HCT116 (cell line): Measurements from ENCODE around the gene GLT6D1. TPM values are rescaled to one million over a fixed set of nuclear protein-coding genes. Genes with fewer than 3 reads are reported as not detected.

Experiments
- ATAC-seq: fragments of 200-7000 bp; cut with Tn5 transposase; 2 replicates; pipeline ENCODE4 v1.9.1; 2020; ENCODE audit warnings: mild to moderate bottlenecking, moderate library complexity
- BruUV-seq: library from RNA; stranded (reverse); fragments of 400-500 nt; replicated peaks from 2 replicates; lab custom pipeline; 2021; lab: Mats Ljungman, UMichigan
- CTCF ChIA-PET: fragments of 300-600 bp; sonication (Branson Sonifier 250); formaldehyde crosslinking; loops from one replicate; lab custom pipeline; 2021; ENCODE audit warnings: antibody characterized with exemption; lab: Charles Lee
- POLR2A ChIA-PET: fragments of 300-600, 350-600 bp; sonication (Branson Sonifier 250); formaldehyde crosslinking; loops from one replicate; lab custom pipeline; 2021; ENCODE audit warnings: antibody characterized with exemption; lab: Charles Lee
- RAD21 ChIA-PET, 2 experiments: fragments of 300-600 bp; sonication (Branson Sonifier 250); formaldehyde crosslinking; loops; one replicate each; lab custom pipeline; 2023; ENCODE audit warnings: low total read pairs in 2 of 2; ENCODE audit not compliant: uncharacterized antibody in 2 of 2, unreplicated experiment in 2 of 2, low non-redundant PET in 1 of 2; lab: Charles Lee
- DNase-seq: peaks from one replicate; pipeline ENCODE4 v3.0.0-alpha.2; 2010; ENCODE audit warnings: low read depth, low spot score
- H2AFZ ChIP-seq: fragments of 200-600 bp; shearing (Covaris generic), sonication (generic); 2 replicates; pipeline ENCODE4 v1.6.1; 2017; ENCODE audit warnings: low read depth, mixed run types, mixed read lengths, antibody characterized with exemption, low read length; ENCODE audit not compliant: poor library complexity, severe bottlenecking
- H3K27ac ChIP-seq: 2 replicates; pipeline ENCODE4 v1.5.1; 2012; ENCODE audit warnings: low read depth, low read length
- H3K27me3 ChIP-seq: fragments of 200-600 bp; sonication (generic); 2 replicates; pipeline ENCODE4 v1.6.1; 2016; ENCODE audit warnings: mixed run types, low read length, mixed read lengths; ENCODE audit not compliant: insufficient read depth
- H3K36me3 ChIP-seq, 2 experiments: fragments of 200-500 bp in 1 of 2; fragments of 200-600 bp in 1 of 2; sonication (Bioruptor generic) in 1 of 2; sonication (generic) in 1 of 2; 2 replicates each; pipeline versions ENCODE4 v1.5.1 to v1.6.1; 2014 to 2016; ENCODE audit warnings: low read length in 2 of 2, inconsistent platforms in 1 of 2, mixed read lengths in 1 of 2, mixed run types in 1 of 2; ENCODE audit not compliant: insufficient read depth in 2 of 2, control insufficient read depth in 1 of 2
- H3K4me1 ChIP-seq, 2 experiments: fragments of 200-600 bp in 1 of 2; sonication (generic) in 1 of 2; 2 replicates each; pipeline versions ENCODE4 v1.5.1 to v1.6.1; 2012 to 2017; ENCODE audit warnings: low read length in 2 of 2, inconsistent platforms in 1 of 2, mild to moderate bottlenecking in 1 of 2, mixed read lengths in 1 of 2, mixed run types in 1 of 2, moderate library complexity in 1 of 2; ENCODE audit not compliant: insufficient read depth in 2 of 2, control insufficient read depth in 1 of 2
- H3K4me2 ChIP-seq: fragments of 200-600 bp; sonication (generic); 2 replicates; pipeline ENCODE4 v1.6.1; 2017; ENCODE audit warnings: mixed run types, low read length, mixed read lengths
- H3K4me3 ChIP-seq, 2 experiments: fragments of 200-600 bp in 1 of 2; sonication (generic) in 1 of 2; replicated peaks in 1 of 2; 2 replicates each; pipeline ENCODE4 v1.5.1; 2011 to 2016; ENCODE audit warnings: low read length in 2 of 2, control low read depth in 1 of 2, low read depth in 1 of 2, mild to moderate bottlenecking in 1 of 2, mixed read lengths in 1 of 2, mixed run types in 1 of 2
- H3K79me2 ChIP-seq: fragments of 200-600 bp; sonication (generic); 2 replicates; pipeline ENCODE4 v1.6.1; 2017; ENCODE audit warnings: mild to moderate bottlenecking, mixed run types, low read length, moderate library complexity, mixed read lengths; ENCODE audit not compliant: insufficient read depth
- H3K9ac ChIP-seq: fragments of 200-600 bp; sonication (generic); 2 replicates; pipeline ENCODE4 v1.6.1; 2016; ENCODE audit warnings: low read length, mixed read lengths
- H3K9me2 ChIP-seq: fragments of 200-600 bp; sonication (generic), shearing (Covaris generic); 2 replicates; pipeline ENCODE4 v1.6.1; 2017; ENCODE audit warnings: mixed run types, mild to moderate bottlenecking, moderate library complexity; ENCODE audit not compliant: insufficient read depth
- H3K9me3 ChIP-seq, 2 experiments: fragments of 200-500 bp in 1 of 2; fragments of 200-600 bp in 1 of 2; sonication (Bioruptor generic) in 1 of 2; sonication (generic) in 1 of 2; 2 replicates each; pipeline ENCODE4 v1.6.1; 2014 to 2017; ENCODE audit warnings: low read length in 2 of 2, mixed read lengths in 2 of 2, inconsistent platforms in 1 of 2, low read depth in 1 of 2, mild to moderate bottlenecking in 1 of 2, mixed run types in 1 of 2, moderate library complexity in 1 of 2; ENCODE audit not compliant: control insufficient read depth in 1 of 2, insufficient read depth in 1 of 2
- H4K20me1 ChIP-seq: fragments of 200-600 bp; sonication (generic), shearing (Covaris generic); 2 replicates; pipeline ENCODE4 v1.6.1; 2017; ENCODE audit warnings: mixed run types, mild to moderate bottlenecking, moderate library complexity; ENCODE audit not compliant: insufficient read depth
- CBX3 ChIP-seq: IDR thresholded peaks from 2 replicates; pipeline ENCODE4 v1.6.1; 2012; ENCODE audit warnings: low read depth
- CEBPB ChIP-seq: IDR thresholded peaks from 2 replicates; pipeline ENCODE4 v1.6.1; 2012; ENCODE audit warnings: low read depth
- EZH2phosphoT487 ChIP-seq: fragments of 200-600 bp; IDR thresholded peaks from 2 replicates; pipeline ENCODE4 v1.6.1; 2018; ENCODE audit warnings: antibody characterized with exemption, borderline replicate concordance
- FOSL1 ChIP-seq: IDR thresholded peaks from 2 replicates; pipeline ENCODE4 v1.6.1; 2012; ENCODE audit warnings: low read depth
- POLR2A ChIP-seq: IDR thresholded peaks from 2 replicates; pipeline ENCODE4 v1.7.0; 2011; ENCODE audit warnings: borderline replicate concordance; ENCODE audit not compliant: insufficient read depth, insufficient read length; ENCODE audit errors: extremely low read depth
- POLR2AphosphoS5 ChIP-seq: IDR thresholded peaks from 2 replicates; pipeline ENCODE4 v1.6.1; 2011; ENCODE audit warnings: mild to moderate bottlenecking, low read depth, low read length, moderate library complexity
- RAD21 ChIP-seq: IDR thresholded peaks from 2 replicates; pipeline ENCODE4 v1.6.1; 2012; ENCODE audit warnings: low read depth, mild to moderate bottlenecking
- SIN3A ChIP-seq: IDR thresholded peaks from 2 replicates; pipeline ENCODE4 v1.6.1; 2012; ENCODE audit warnings: low read depth
- SP1 ChIP-seq: IDR thresholded peaks from 2 replicates; pipeline ENCODE4 v1.6.1; 2012; ENCODE audit warnings: low read depth
- YY1 ChIP-seq: IDR thresholded peaks from 2 replicates; pipeline ENCODE4 v1.6.1; 2011; ENCODE audit warnings: low read length, low read depth, moderate library complexity, mild to moderate bottlenecking; ENCODE audit not compliant: insufficient replicate concordance; ENCODE audit errors: extremely low read depth
- ZFX ChIP-seq: fragments of 450-650 bp; IDR thresholded peaks from 2 replicates; pipeline ENCODE4 v1.6.1; 2017
- ZNF274 ChIP-seq: fragments of 200-500 bp; sonication (Bioruptor generic); IDR thresholded peaks from 2 replicates; pipeline ENCODE4 v1.6.1; 2014; ENCODE audit warnings: mild to moderate bottlenecking, low read depth, low read length, inconsistent platforms
- intact Hi-C: fragments of 100-400 bp; cut with micrococcal nuclease; formaldehyde crosslinking; loops from 2 replicates; pipeline ENCODE4 v1.10.0; 2022
- total RNA-seq: library from RNA; stranded (reverse); gene quantifications from one replicate; pipeline ENCODE4 v1.2.1, GENCODE V29; 2021; ENCODE audit not compliant: unreplicated experiment
- TF ChIP-seq, protein P1 (sequence below): IDR thresholded peaks from 2 replicates; pipeline ENCODE4 v1.6.1; 2011; ENCODE audit warnings: mild to moderate bottlenecking, low read length, moderate library complexity; ENCODE audit not compliant: insufficient replicate concordance; ENCODE audit errors: extremely low read depth
- TF ChIP-seq, protein P2 (sequence below): IDR thresholded peaks from 2 replicates; pipeline ENCODE4 v1.6.1; 2012

GLT6D1 gene
- total RNA-seq, 1 experiment from 2014 or later = not detected

DNA sequence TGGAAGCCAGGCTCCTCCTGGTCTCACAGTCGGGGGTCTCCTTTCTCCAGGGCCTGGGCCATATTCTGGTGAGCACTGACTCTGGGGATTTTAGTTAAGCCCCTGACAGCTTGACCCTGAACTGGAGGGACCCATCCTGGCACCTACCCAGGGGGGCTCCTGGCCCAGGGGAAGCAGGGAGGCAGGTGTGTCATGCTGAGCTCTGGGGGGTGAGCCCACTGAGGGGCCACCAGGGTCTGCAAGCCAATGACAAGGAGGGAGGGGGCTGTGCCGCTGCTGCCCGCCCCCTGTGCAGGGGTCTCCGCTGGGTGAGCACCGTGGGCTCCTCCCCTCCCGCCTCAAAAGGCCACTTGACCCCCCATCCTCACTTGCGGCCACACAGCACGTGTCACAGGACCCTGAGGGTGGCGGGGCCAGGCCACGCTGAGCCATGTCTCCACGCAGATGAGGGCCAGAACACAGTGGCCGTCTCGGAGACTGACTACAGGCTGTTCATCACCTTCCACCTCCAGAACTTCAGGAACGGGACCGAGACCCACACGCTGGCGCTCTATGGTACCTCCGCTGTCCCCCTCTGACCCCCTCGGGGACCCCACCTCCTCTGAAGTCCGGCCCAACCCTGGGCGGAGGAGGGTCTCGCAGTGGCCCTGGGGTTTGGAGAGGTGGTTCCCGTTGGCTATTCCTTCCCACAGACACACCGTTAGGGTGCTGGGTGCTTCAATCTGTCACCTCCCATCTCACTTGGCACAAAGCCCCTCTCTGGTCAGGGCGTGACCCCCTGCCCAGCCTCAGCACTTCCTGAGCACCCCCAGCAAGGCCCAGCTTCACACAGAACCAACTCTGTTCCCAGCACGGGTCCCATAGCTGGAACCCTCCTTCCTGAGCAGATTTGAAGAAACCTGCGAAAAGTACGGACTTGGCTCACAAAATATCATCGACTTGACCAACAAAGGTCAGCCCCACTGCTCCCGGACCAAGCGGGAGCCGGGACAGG is 25.8 kb upstream of the GLT6D1 start:
- TF ChIP-seq EZH2phosphoT487 = no peak
- TF ChIP-seq ZFX = no peak
- TF ChIP-seq, all 23 proteins: peak for 0
- DNase-seq (no peak), ATAC-seq (no peak)
- Histone ChIP-seq H4K20me1 (no peaks in the 10 kb centered on the region), H3K79me2 (no peaks in the 10 kb centered on the region), H3K4me2 (no peak overlapping the region), H3K9me2 (no peaks in the 10 kb centered on the region), H3K9me3 (no peaks in the 10 kb centered on the region), H3K4me3 (no peak overlapping the region), H3K36me3 (no peaks in the 10 kb centered on the region), H3K27ac (no peak overlapping the region), H3K4me1 (no peaks in the 10 kb centered on the region), H2AFZ (no peak overlapping the region), H3K27me3 (peaks cover 6% of the 10 kb centered on the region; the same call in 1 of the 2 replicates), H3K9ac (no peak overlapping the region)
- CTCF ChIA-PET = no interaction called here
- BruUV-seq = no TSS peak
- intact Hi-C loops = no loop called here
- RAD21 ChIA-PET = no interaction called here
- POLR2A ChIA-PET = no interaction called here

DNA sequence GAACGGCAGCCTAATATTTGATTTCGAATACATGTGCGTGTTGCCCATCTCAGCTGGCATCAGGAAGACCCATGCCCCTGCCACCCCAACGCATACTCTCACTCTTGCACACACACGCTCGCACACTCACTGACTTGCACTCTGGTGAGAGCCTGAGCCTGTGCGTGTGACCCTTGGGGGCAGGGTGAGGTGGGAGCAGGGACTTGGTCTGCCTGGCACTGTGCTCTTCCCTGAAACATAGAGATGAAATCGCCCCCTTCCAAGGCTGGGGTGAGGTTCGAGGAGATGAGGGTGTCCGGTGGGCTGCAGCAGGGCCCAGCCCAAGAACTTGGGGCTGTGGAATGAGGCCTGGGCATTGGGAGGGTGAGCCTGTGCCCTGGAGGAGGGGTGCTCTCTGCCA is 24.9 kb upstream of the GLT6D1 start:
- peaks cover 6% of the 10 kb centered on the region; the same call in 1 of the 2 replicates for H3K27me3 ChIP-seq
- H3K9me2 ChIP-seq = no peaks in the 10 kb centered on the region
- no peak for ATAC-seq
- BruUV-seq = no TSS peak
- RAD21 ChIA-PET = no interaction called here
- H3K4me1 ChIP-seq = no peaks in the 10 kb centered on the region
- H3K4me3 ChIP-seq = no peak overlapping the region
- intact Hi-C loops = no loop called here
- no peaks in the 10 kb centered on the region for H3K36me3 ChIP-seq
- no peak overlapping the region for H3K4me2 ChIP-seq
- H4K20me1 ChIP-seq = no peaks in the 10 kb centered on the region
- no peak for DNase-seq
- CTCF ChIA-PET = no interaction called here
- no peak overlapping the region for H3K27ac ChIP-seq
- H3K79me2 ChIP-seq = no peaks in the 10 kb centered on the region
- no peak overlapping the region for H3K9ac ChIP-seq
- H2AFZ ChIP-seq = no peak overlapping the region
- H3K9me3 ChIP-seq = no peaks in the 10 kb centered on the region
- POLR2A ChIA-PET = no interaction called here
- TF ChIP-seq, protein P1, sequence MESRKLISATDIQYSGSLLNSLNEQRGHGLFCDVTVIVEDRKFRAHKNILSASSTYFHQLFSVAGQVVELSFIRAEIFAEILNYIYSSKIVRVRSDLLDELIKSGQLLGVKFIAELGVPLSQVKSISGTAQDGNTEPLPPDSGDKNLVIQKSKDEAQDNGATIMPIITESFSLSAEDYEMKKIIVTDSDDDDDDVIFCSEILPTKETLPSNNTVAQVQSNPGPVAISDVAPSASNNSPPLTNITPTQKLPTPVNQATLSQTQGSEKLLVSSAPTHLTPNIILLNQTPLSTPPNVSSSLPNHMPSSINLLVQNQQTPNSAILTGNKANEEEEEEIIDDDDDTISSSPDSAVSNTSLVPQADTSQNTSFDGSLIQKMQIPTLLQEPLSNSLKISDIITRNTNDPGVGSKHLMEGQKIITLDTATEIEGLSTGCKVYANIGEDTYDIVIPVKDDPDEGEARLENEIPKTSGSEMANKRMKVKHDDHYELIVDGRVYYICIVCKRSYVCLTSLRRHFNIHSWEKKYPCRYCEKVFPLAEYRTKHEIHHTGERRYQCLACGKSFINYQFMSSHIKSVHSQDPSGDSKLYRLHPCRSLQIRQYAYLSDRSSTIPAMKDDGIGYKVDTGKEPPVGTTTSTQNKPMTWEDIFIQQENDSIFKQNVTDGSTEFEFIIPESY = no peak
- TF ChIP-seq ZFX (no peak), POLR2AphosphoS5 (no peak), CBX3 (no peak), YY1 (no peak), RAD21 (no peak), FOSL1 (no peak), SIN3A (no peak), POLR2A (no peak), CEBPB (no peak), ZNF274 (no peak), SP1 (no peak)
- TF ChIP-seq, protein P2, sequence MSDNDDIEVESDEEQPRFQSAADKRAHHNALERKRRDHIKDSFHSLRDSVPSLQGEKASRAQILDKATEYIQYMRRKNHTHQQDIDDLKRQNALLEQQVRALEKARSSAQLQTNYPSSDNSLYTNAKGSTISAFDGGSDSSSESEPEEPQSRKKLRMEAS = no peak
